HCT116 (cell line): ENCODE data around the gene TEAD2. TPM values are rescaled to one million over a fixed set of nuclear protein-coding genes. Genes with fewer than 3 reads are reported as not detected.

ENCODE experiments used
- ATAC-seq: fragments of 200-7000 bp; cut with Tn5 transposase; 2 replicates; pipeline ENCODE4 v1.9.1; 2020; ENCODE audit warnings: mild to moderate bottlenecking, moderate library complexity
- BruUV-seq: library from RNA; stranded (reverse); fragments of 400-500 nt; replicated peaks from 2 replicates; lab custom pipeline; 2021; lab: Mats Ljungman, UMichigan
- CTCF ChIA-PET: fragments of 300-600 bp; sonication (Branson Sonifier 250); formaldehyde crosslinking; loops from one replicate; lab custom pipeline; 2021; ENCODE audit warnings: antibody characterized with exemption; lab: Charles Lee
- POLR2A ChIA-PET: fragments of 300-600, 350-600 bp; sonication (Branson Sonifier 250); formaldehyde crosslinking; loops from one replicate; lab custom pipeline; 2021; ENCODE audit warnings: antibody characterized with exemption; lab: Charles Lee
- RAD21 ChIA-PET, 2 experiments: fragments of 300-600 bp; sonication (Branson Sonifier 250); formaldehyde crosslinking; loops; one replicate each; lab custom pipeline; 2023; ENCODE audit warnings: low total read pairs in 2 of 2; ENCODE audit not compliant: uncharacterized antibody in 2 of 2, unreplicated experiment in 2 of 2, low non-redundant PET in 1 of 2; lab: Charles Lee
- DNase-seq: peaks from one replicate; pipeline ENCODE4 v3.0.0-alpha.2; 2010; ENCODE audit warnings: low read depth, low spot score
- H2AFZ ChIP-seq: fragments of 200-600 bp; shearing (Covaris generic), sonication (generic); 2 replicates; pipeline ENCODE4 v1.6.1; 2017; ENCODE audit warnings: low read depth, mixed run types, mixed read lengths, antibody characterized with exemption, low read length; ENCODE audit not compliant: poor library complexity, severe bottlenecking
- H3K27ac ChIP-seq: 2 replicates; pipeline ENCODE4 v1.5.1; 2012; ENCODE audit warnings: low read depth, low read length
- H3K27me3 ChIP-seq: fragments of 200-600 bp; sonication (generic); 2 replicates; pipeline ENCODE4 v1.6.1; 2016; ENCODE audit warnings: mixed run types, low read length, mixed read lengths; ENCODE audit not compliant: insufficient read depth
- H3K36me3 ChIP-seq, 2 experiments: fragments of 200-500 bp in 1 of 2; fragments of 200-600 bp in 1 of 2; sonication (Bioruptor generic) in 1 of 2; sonication (generic) in 1 of 2; 2 replicates each; pipeline versions ENCODE4 v1.5.1 to v1.6.1; 2014 to 2016; ENCODE audit warnings: low read length in 2 of 2, inconsistent platforms in 1 of 2, mixed read lengths in 1 of 2, mixed run types in 1 of 2; ENCODE audit not compliant: insufficient read depth in 2 of 2, control insufficient read depth in 1 of 2
- H3K4me1 ChIP-seq, 2 experiments: fragments of 200-600 bp in 1 of 2; sonication (generic) in 1 of 2; 2 replicates each; pipeline versions ENCODE4 v1.5.1 to v1.6.1; 2012 to 2017; ENCODE audit warnings: low read length in 2 of 2, inconsistent platforms in 1 of 2, mild to moderate bottlenecking in 1 of 2, mixed read lengths in 1 of 2, mixed run types in 1 of 2, moderate library complexity in 1 of 2; ENCODE audit not compliant: insufficient read depth in 2 of 2, control insufficient read depth in 1 of 2
- H3K4me2 ChIP-seq: fragments of 200-600 bp; sonication (generic); 2 replicates; pipeline ENCODE4 v1.6.1; 2017; ENCODE audit warnings: mixed run types, low read length, mixed read lengths
- H3K4me3 ChIP-seq, 2 experiments: fragments of 200-600 bp in 1 of 2; sonication (generic) in 1 of 2; replicated peaks in 1 of 2; 2 replicates each; pipeline ENCODE4 v1.5.1; 2011 to 2016; ENCODE audit warnings: low read length in 2 of 2, control low read depth in 1 of 2, low read depth in 1 of 2, mild to moderate bottlenecking in 1 of 2, mixed read lengths in 1 of 2, mixed run types in 1 of 2
- H3K79me2 ChIP-seq: fragments of 200-600 bp; sonication (generic); 2 replicates; pipeline ENCODE4 v1.6.1; 2017; ENCODE audit warnings: mild to moderate bottlenecking, mixed run types, low read length, moderate library complexity, mixed read lengths; ENCODE audit not compliant: insufficient read depth
- H3K9ac ChIP-seq: fragments of 200-600 bp; sonication (generic); 2 replicates; pipeline ENCODE4 v1.6.1; 2016; ENCODE audit warnings: low read length, mixed read lengths
- H3K9me2 ChIP-seq: fragments of 200-600 bp; sonication (generic), shearing (Covaris generic); 2 replicates; pipeline ENCODE4 v1.6.1; 2017; ENCODE audit warnings: mixed run types, mild to moderate bottlenecking, moderate library complexity; ENCODE audit not compliant: insufficient read depth
- H3K9me3 ChIP-seq, 2 experiments: fragments of 200-500 bp in 1 of 2; fragments of 200-600 bp in 1 of 2; sonication (Bioruptor generic) in 1 of 2; sonication (generic) in 1 of 2; 2 replicates each; pipeline ENCODE4 v1.6.1; 2014 to 2017; ENCODE audit warnings: low read length in 2 of 2, mixed read lengths in 2 of 2, inconsistent platforms in 1 of 2, low read depth in 1 of 2, mild to moderate bottlenecking in 1 of 2, mixed run types in 1 of 2, moderate library complexity in 1 of 2; ENCODE audit not compliant: control insufficient read depth in 1 of 2, insufficient read depth in 1 of 2
- H4K20me1 ChIP-seq: fragments of 200-600 bp; sonication (generic), shearing (Covaris generic); 2 replicates; pipeline ENCODE4 v1.6.1; 2017; ENCODE audit warnings: mixed run types, mild to moderate bottlenecking, moderate library complexity; ENCODE audit not compliant: insufficient read depth
- CBX3 ChIP-seq: IDR thresholded peaks from 2 replicates; pipeline ENCODE4 v1.6.1; 2012; ENCODE audit warnings: low read depth
- CEBPB ChIP-seq: IDR thresholded peaks from 2 replicates; pipeline ENCODE4 v1.6.1; 2012; ENCODE audit warnings: low read depth
- EGR1 ChIP-seq: IDR thresholded peaks from 2 replicates; pipeline ENCODE4 v1.6.1; 2012; ENCODE audit warnings: low read depth
- EZH2 ChIP-seq: fragments of 200-600 bp; sonication (generic); IDR thresholded peaks from 2 replicates; pipeline ENCODE4 v1.6.1; 2017; ENCODE audit warnings: antibody characterized with exemption, mixed run types
- EZH2phosphoT487 ChIP-seq: fragments of 200-600 bp; IDR thresholded peaks from 2 replicates; pipeline ENCODE4 v1.6.1; 2018; ENCODE audit warnings: antibody characterized with exemption, borderline replicate concordance
- FOSL1 ChIP-seq: IDR thresholded peaks from 2 replicates; pipeline ENCODE4 v1.6.1; 2012; ENCODE audit warnings: low read depth
- POLR2AphosphoS5 ChIP-seq: IDR thresholded peaks from 2 replicates; pipeline ENCODE4 v1.6.1; 2011; ENCODE audit warnings: mild to moderate bottlenecking, low read depth, low read length, moderate library complexity
- SIN3A ChIP-seq: IDR thresholded peaks from 2 replicates; pipeline ENCODE4 v1.6.1; 2012; ENCODE audit warnings: low read depth
- TCF7L2 ChIP-seq: IDR thresholded peaks from 2 replicates; pipeline ENCODE4 v1.7.0; 2011; ENCODE audit warnings: borderline replicate concordance, inconsistent platforms; ENCODE audit not compliant: insufficient read depth, insufficient read length; ENCODE audit errors: extremely low read depth
- YY1 ChIP-seq: IDR thresholded peaks from 2 replicates; pipeline ENCODE4 v1.6.1; 2011; ENCODE audit warnings: low read length, low read depth, moderate library complexity, mild to moderate bottlenecking; ENCODE audit not compliant: insufficient replicate concordance; ENCODE audit errors: extremely low read depth
- ZFX ChIP-seq: fragments of 450-650 bp; IDR thresholded peaks from 2 replicates; pipeline ENCODE4 v1.6.1; 2017
- intact Hi-C: fragments of 100-400 bp; cut with micrococcal nuclease; formaldehyde crosslinking; loops from 2 replicates; pipeline ENCODE4 v1.10.0; 2022
- total RNA-seq: library from RNA; stranded (reverse); gene quantifications from one replicate; pipeline ENCODE4 v1.2.1, GENCODE V29; 2021; ENCODE audit not compliant: unreplicated experiment
- TF ChIP-seq, protein P1 (sequence below), 3 experiments: fragments of 200-600 bp in 1 of 3; sonication (generic) in 1 of 3; IDR thresholded peaks in 2 of 3; conservative IDR thresholded peaks in 1 of 3; 2 replicates each; pipeline ENCODE4 v1.5.1; 2012 to 2017; ENCODE audit warnings: low read depth in 2 of 3, low read length in 2 of 3, antibody characterized with exemption in 1 of 3, borderline replicate concordance in 1 of 3, control low read depth in 1 of 3, mild to moderate bottlenecking in 1 of 3, mixed read lengths in 1 of 3, mixed run types in 1 of 3, moderate library complexity in 1 of 3; ENCODE audit not compliant: insufficient read depth in 1 of 3
- TF ChIP-seq, protein P2 (sequence below): IDR thresholded peaks from 2 replicates; pipeline ENCODE4 v1.6.1; 2012

TEAD2 gene
- total RNA-seq, 1 experiment from 2014 or later = 31.9 TPM

DNA sequence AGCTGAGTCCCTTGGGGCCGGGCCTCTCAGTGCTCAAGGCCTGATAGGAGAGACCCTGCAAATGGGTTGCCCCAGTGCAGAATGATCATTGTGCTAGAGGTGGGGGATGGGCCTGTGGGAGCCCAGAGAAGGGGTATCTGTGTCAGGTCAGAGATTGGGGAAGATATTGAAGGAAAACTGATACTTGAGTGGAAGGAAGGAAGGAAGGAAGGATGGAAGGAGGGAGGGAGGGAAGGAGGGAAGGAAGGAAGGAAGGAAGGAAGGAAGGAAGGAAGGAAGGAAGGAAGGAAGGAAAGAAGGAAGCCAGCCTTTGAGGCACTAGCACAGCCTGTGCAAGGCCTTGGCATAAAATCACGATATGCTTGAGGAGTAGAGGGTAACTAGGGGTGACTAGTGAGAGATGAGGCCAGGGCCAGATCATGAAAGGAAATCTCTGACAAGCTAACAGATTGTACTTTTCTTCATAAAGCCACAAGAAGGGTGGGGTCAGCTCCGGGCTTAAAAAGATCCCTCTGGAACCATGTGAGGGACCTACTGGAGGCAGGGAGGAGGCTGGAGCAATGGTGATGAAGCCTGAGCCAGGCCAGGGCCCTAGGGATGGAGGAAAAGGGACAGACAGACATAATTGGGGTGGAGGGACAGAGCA, 49.6 kb upstream of the TEAD2 start:
- no peak overlapping the region for H3K9ac ChIP-seq

More for the DNA sequence above, 49.6 kb upstream of the TEAD2 start:
- Histone ChIP-seq H3K27ac (no peak overlapping the region), H2AFZ (no peak overlapping the region), H3K9me3 (no peaks in the 10 kb centered on the region), H3K9me2 (no peaks in the 10 kb centered on the region), H3K4me1 (peaks cover 2 to 15% of the 10 kb centered on the region in 2 experiments; a peak in 1 of 4 replicates), H4K20me1 (no peaks in the 10 kb centered on the region), H3K4me2 (no peak overlapping the region), H3K27me3 (no peaks in the 10 kb centered on the region), H3K79me2 (no peaks in the 10 kb centered on the region), H3K36me3 (no peaks in the 10 kb centered on the region), H3K4me3 (no peak overlapping the region)
- CTCF ChIA-PET = no interaction called here
- RAD21 ChIA-PET = no interaction called here
- intact Hi-C loops = no loop called here
- TF ChIP-seq CBX3 (no peak), EGR1 (no peak), FOSL1 (no peak), CEBPB (no peak), EZH2phosphoT487 (no peak), SIN3A (no peak), TCF7L2 (no peak), EZH2 (no peak), POLR2AphosphoS5 (no peak), ZFX (no peak), YY1 (no peak)
- TF ChIP-seq, protein P1, sequence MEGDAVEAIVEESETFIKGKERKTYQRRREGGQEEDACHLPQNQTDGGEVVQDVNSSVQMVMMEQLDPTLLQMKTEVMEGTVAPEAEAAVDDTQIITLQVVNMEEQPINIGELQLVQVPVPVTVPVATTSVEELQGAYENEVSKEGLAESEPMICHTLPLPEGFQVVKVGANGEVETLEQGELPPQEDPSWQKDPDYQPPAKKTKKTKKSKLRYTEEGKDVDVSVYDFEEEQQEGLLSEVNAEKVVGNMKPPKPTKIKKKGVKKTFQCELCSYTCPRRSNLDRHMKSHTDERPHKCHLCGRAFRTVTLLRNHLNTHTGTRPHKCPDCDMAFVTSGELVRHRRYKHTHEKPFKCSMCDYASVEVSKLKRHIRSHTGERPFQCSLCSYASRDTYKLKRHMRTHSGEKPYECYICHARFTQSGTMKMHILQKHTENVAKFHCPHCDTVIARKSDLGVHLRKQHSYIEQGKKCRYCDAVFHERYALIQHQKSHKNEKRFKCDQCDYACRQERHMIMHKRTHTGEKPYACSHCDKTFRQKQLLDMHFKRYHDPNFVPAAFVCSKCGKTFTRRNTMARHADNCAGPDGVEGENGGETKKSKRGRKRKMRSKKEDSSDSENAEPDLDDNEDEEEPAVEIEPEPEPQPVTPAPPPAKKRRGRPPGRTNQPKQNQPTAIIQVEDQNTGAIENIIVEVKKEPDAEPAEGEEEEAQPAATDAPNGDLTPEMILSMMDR (IDR thresholded peaks at IDR 0.05 in 2 of 3, conservative IDR thresholded peaks at IDR 0.05 in 1 of 3; ENCODE audit: borderline replicate concordance in 1 of 3, insufficient read depth in 1 of 3, low read depth in 2 of 3, low read length in 2 of 3) = no peak
- TF ChIP-seq, protein P2, sequence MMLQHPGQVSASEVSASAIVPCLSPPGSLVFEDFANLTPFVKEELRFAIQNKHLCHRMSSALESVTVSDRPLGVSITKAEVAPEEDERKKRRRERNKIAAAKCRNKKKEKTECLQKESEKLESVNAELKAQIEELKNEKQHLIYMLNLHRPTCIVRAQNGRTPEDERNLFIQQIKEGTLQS = no peak
- ATAC-seq (no peak), DNase-seq (no peak)
- POLR2A ChIA-PET = interaction anchor here (1.1 kb wide), 1 partner anchor 31 kb away, joined by 6 read pairs; no protein-coding TSS in a partner anchor
- no TSS peak for BruUV-seq
